ENCODE data around the gene IP6K3. TPM values are rescaled to one million over a fixed set of nuclear protein-coding genes. Genes with fewer than 3 reads are reported as not detected.

IP6K3 gene
- total RNA-seq, 1 donor from 2014 or later: 2.7 TPM

DNA sequence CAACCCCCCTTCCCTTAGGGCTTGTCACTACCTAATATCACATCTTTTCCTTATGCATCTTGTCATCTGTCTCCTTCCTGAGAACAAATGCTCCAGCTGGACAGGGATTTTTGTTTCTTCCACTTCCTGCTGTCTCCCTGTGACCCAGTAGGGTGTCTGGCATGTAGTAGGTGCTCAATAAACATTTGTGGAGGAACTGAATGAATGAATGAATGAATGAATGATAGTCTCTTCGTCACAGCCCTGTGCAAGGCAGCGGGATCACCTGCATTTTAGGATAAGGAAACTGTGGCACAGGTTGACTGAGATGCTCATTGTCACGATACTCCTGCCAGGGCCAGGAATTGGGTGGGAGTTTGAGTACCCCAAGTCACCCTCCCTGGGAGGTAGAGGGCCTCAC is 28.1 kb upstream of the IP6K3 start:
- H3K27ac Mint-ChIP-seq (ENCODE audit: unreplicated experiment): no peak overlapping the region
- peaks cover 35% of the 10 kb centered on the region for H3K4me1 Mint-ChIP-seq (ENCODE audit: low read depth, unreplicated experiment)
- peaks cover 3% of the 10 kb centered on the region for H3K9me3 Mint-ChIP-seq (ENCODE audit: unreplicated experiment)
- peaks cover 1% of the 10 kb centered on the region for H3K27me3 Mint-ChIP-seq (ENCODE audit: unreplicated experiment)
- no peak for DNase-seq
- no peak overlapping the region for H3K4me3 Mint-ChIP-seq (ENCODE audit: unreplicated experiment)
- no peaks in the 10 kb centered on the region for H3K36me3 Mint-ChIP-seq (ENCODE audit: unreplicated experiment)
- TF ChIP-seq, protein P1, sequence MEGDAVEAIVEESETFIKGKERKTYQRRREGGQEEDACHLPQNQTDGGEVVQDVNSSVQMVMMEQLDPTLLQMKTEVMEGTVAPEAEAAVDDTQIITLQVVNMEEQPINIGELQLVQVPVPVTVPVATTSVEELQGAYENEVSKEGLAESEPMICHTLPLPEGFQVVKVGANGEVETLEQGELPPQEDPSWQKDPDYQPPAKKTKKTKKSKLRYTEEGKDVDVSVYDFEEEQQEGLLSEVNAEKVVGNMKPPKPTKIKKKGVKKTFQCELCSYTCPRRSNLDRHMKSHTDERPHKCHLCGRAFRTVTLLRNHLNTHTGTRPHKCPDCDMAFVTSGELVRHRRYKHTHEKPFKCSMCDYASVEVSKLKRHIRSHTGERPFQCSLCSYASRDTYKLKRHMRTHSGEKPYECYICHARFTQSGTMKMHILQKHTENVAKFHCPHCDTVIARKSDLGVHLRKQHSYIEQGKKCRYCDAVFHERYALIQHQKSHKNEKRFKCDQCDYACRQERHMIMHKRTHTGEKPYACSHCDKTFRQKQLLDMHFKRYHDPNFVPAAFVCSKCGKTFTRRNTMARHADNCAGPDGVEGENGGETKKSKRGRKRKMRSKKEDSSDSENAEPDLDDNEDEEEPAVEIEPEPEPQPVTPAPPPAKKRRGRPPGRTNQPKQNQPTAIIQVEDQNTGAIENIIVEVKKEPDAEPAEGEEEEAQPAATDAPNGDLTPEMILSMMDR (IDR thresholded peaks at IDR 0.05; ENCODE audit: partially characterized antibody, unreplicated experiment): no peak

DNA sequence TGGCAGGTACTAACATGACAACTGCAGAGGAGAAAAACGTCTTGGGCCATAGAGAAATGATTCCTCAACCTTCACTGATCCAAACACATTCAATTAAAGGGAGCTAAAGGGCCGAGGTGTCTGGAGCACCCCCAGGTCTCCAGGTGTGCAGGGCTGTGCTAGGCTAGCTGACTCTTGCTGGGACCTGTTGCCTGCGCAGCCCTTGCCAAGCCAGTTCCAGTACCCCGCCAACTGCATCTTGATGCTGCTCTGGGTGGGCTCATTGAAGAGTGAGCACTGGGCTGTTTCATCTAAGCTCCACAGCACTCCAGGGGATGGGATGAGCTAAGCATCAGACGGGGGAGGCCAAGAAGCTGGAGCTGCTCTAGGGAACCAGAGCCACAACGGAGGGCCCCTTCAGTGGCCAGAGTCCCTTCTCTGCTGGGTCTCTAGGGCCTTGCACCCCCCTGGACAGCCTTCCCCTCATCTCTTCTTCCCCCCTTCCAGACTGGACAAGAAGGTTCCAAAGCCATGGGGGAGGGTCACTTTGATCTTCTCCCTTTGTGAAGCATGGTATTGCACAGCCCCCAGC is 26.3 kb upstream of the IP6K3 start:
- Mint-ChIP-seq H3K4me3 (ENCODE audit: unreplicated experiment) (peak overlapping the region; percentile 49), H3K4me1 (ENCODE audit: low read depth, unreplicated experiment) (peaks cover 31% of the 10 kb centered on the region), H3K9me3 (ENCODE audit: unreplicated experiment) (peaks cover 3% of the 10 kb centered on the region), H3K27me3 (ENCODE audit: unreplicated experiment) (peaks cover 1% of the 10 kb centered on the region), H3K36me3 (ENCODE audit: unreplicated experiment) (no peaks in the 10 kb centered on the region), H3K27ac (ENCODE audit: unreplicated experiment) (peak overlapping the region; percentile 62)
- DNase-seq: no peak
- TF ChIP-seq, protein P1 (IDR thresholded peaks at IDR 0.05; ENCODE audit: partially characterized antibody, unreplicated experiment): no peak

DNA sequence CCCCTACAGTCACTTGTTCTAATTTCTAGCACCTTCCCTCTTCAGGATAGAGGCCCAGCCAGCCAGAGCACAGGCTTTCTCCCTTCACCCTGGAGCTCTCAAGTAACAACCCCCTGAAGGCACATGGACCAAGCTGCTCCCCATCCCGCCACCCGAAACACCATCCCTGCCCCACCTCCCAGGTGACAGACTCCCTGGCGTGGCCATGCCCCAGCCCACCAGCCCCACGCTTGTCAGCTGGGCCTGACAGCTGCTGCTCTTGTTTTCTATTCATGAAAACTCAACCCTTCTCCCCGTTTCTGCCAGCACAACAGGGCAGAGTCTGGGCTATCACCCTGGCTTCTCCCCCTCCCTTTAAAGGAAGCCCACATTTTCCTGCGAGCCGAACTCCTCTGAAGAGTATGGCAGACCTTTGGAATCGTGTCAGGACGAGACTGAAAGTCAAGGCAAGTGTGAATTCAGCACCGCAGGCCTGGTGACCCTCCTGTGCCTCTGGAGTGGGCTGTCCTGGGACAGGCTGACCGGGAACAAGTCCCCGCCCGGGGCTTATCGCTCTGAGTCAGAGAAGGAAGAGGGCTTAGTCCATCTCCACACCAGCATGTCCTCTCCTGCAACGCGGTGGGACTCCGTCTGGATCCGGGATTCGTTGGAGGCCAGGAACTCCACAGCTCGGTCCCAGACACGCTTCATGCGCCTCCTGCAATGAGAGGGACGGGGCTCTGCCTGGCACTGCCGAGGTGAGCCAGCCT is 25.6 kb upstream of the IP6K3 start:
- TF ChIP-seq, protein P1 (IDR thresholded peaks at IDR 0.05; ENCODE audit: partially characterized antibody, unreplicated experiment): no peak
- DNase-seq: no peak
- H3K27ac Mint-ChIP-seq (ENCODE audit: unreplicated experiment): peak overlapping the region; percentile 78
- peaks cover 1% of the 10 kb centered on the region for H3K27me3 Mint-ChIP-seq (ENCODE audit: unreplicated experiment)
- H3K4me3 Mint-ChIP-seq (ENCODE audit: unreplicated experiment): peak overlapping the region; percentile 49
- no peaks in the 10 kb centered on the region for H3K36me3 Mint-ChIP-seq (ENCODE audit: unreplicated experiment)
- peaks cover 3% of the 10 kb centered on the region for H3K9me3 Mint-ChIP-seq (ENCODE audit: unreplicated experiment)
- H3K4me1 Mint-ChIP-seq (ENCODE audit: low read depth, unreplicated experiment): peaks cover 31% of the 10 kb centered on the region

DNA sequence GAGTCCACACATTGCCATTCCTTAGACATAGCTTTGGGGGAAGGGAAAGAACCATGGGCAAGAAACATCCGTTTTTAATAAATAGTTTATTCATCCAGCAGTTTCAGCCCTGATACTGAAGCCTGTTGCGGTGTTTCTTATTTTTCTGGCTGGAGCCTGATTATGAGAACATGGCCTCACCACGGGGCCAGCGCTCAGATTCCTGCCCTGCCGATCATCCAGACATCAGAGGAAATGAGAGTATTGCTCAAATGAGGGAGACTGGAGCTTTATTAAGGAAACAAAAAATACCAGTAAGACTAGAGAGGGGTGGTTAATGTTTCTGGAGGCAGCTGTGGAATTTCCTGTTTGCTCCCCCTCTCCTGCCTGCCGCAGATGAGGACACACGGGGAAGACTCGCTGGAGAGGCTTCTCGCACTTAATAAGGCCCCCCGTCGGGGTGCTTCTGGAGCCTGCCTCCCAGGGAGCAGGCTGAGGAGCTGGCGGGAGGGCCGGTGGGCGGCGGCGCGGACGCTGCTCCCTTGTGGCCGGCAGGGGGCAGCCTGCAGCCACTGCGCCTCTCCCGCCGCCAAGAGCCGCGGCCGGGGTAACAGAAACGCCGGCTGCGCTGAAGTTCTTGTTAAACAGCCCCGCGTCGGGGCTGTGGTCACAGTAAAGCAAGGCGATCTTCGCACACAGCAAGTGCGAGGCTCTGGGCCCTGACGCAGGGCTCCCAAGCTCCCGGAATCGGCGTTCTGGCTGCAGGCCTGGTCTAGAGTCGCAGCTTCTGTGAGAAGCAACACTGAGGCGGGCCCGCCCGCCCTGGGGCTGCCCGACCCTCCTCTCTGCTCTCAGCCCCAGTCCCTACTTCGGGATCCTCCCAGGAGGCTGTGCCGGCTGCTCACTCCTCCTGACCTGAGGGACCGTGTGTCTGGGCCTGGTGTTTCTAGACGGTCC is 24.7 kb upstream of the IP6K3 start:
- Mint-ChIP-seq H3K4me1 (ENCODE audit: low read depth, unreplicated experiment) (peaks cover 31% of the 10 kb centered on the region), H3K4me3 (ENCODE audit: unreplicated experiment) (no peak overlapping the region), H3K9me3 (ENCODE audit: unreplicated experiment) (peaks cover 3% of the 10 kb centered on the region), H3K36me3 (ENCODE audit: unreplicated experiment) (no peaks in the 10 kb centered on the region), H3K27me3 (ENCODE audit: unreplicated experiment) (no peaks in the 10 kb centered on the region), H3K27ac (ENCODE audit: unreplicated experiment) (peak overlapping the region; percentile 78)
- TF ChIP-seq, protein P1 (IDR thresholded peaks at IDR 0.05; ENCODE audit: partially characterized antibody, unreplicated experiment): peak; percentile 96
- DNase-seq: peak; percentile 87
